Measurements from ENCODE around the gene PCSK6.

DNA sequence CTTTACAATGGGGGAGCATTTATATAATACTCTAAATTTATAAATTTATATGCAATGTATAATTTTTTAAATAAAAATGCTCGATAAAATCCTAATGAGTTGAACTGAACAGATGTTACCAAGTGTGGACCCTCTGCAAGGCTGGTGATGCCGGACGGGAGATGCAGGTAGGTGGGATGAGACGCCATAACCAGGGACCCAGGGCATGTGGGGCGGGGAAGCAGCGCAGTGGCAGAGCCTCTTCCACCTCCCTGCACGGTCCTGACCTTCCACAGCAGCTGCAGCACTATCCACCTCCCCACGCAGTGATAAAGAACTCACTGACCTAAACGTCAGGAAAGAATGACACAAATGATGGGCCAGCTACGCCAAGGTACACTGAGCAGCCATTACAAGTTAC, 12.8 kb downstream of the PCSK6 start:
- TF ChIP-seq, protein P1, sequence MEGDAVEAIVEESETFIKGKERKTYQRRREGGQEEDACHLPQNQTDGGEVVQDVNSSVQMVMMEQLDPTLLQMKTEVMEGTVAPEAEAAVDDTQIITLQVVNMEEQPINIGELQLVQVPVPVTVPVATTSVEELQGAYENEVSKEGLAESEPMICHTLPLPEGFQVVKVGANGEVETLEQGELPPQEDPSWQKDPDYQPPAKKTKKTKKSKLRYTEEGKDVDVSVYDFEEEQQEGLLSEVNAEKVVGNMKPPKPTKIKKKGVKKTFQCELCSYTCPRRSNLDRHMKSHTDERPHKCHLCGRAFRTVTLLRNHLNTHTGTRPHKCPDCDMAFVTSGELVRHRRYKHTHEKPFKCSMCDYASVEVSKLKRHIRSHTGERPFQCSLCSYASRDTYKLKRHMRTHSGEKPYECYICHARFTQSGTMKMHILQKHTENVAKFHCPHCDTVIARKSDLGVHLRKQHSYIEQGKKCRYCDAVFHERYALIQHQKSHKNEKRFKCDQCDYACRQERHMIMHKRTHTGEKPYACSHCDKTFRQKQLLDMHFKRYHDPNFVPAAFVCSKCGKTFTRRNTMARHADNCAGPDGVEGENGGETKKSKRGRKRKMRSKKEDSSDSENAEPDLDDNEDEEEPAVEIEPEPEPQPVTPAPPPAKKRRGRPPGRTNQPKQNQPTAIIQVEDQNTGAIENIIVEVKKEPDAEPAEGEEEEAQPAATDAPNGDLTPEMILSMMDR (IDR thresholded peaks at IDR 0.05) = no peak
- TF ChIP-seq SIN3A (IDR thresholded peaks at IDR 0.05; ENCODE audit: borderline replicate concordance, insufficient read depth, low read depth, low read length) = no peak

Measured in Panc1 (cell line).